GM12865 (cell line): ENCODE measurements around the gene FRMD1.

Experiments used
- DNase-seq: peaks from one replicate; pipeline ENCODE4 v3.0.0; 2010; ENCODE audit warnings: low read depth
- H3K4me3 ChIP-seq: 2 replicates; pipeline ENCODE4 v1.5.1; 2011; ENCODE audit warnings: mild to moderate bottlenecking, low read depth, low read length, control low read depth
- TF ChIP-seq, protein P1 (sequence below): IDR thresholded peaks from 2 replicates; pipeline ENCODE4 v1.5.1; 2011; ENCODE audit warnings: low read length, control low read depth, low read depth, inconsistent platforms; ENCODE audit not compliant: insufficient read depth; ENCODE audit errors: missing control alignments

The FRMD1 gene

GRCh38 chr6:168053086-168053956, 25.7 kb downstream of the FRMD1 start:
- H3K4me3 ChIP-seq: no peak overlapping the region
- TF ChIP-seq, protein P1, sequence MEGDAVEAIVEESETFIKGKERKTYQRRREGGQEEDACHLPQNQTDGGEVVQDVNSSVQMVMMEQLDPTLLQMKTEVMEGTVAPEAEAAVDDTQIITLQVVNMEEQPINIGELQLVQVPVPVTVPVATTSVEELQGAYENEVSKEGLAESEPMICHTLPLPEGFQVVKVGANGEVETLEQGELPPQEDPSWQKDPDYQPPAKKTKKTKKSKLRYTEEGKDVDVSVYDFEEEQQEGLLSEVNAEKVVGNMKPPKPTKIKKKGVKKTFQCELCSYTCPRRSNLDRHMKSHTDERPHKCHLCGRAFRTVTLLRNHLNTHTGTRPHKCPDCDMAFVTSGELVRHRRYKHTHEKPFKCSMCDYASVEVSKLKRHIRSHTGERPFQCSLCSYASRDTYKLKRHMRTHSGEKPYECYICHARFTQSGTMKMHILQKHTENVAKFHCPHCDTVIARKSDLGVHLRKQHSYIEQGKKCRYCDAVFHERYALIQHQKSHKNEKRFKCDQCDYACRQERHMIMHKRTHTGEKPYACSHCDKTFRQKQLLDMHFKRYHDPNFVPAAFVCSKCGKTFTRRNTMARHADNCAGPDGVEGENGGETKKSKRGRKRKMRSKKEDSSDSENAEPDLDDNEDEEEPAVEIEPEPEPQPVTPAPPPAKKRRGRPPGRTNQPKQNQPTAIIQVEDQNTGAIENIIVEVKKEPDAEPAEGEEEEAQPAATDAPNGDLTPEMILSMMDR: no peak
- DNase-seq: no peak

GRCh38 chr6:168052291-168052891, 26.6 kb downstream of the FRMD1 start:
- DNase-seq: no peak

DNA sequence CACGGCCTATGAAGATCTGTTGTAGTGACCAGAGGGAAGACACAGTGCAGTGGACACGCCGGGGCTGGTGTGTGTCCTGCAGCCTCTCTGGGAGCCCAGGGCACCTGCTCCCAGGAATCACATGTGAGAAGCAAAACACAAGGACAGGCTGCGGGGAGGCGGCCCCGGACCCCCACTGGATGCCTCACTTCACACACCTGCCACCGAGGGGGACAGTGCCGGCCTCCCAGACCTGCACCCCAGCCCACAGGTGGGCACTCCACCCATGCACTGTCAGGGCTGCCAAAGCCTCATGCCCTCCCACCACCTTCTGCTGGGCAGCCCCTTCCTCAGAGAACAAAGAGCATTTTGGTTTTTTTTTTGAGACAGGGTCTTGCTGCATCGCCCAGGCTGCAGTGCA, 27.4 kb downstream of the FRMD1 start:
- TF ChIP-seq, protein P1: no peak
- DNase-seq: no peak
- H3K4me3 ChIP-seq: no peak overlapping the region

More at GRCh38 chr6:168052291-168052891, 26.6 kb downstream of the FRMD1 start:
- TF ChIP-seq, protein P1: no peak
- H3K4me3 ChIP-seq: no peak overlapping the region

DNA sequence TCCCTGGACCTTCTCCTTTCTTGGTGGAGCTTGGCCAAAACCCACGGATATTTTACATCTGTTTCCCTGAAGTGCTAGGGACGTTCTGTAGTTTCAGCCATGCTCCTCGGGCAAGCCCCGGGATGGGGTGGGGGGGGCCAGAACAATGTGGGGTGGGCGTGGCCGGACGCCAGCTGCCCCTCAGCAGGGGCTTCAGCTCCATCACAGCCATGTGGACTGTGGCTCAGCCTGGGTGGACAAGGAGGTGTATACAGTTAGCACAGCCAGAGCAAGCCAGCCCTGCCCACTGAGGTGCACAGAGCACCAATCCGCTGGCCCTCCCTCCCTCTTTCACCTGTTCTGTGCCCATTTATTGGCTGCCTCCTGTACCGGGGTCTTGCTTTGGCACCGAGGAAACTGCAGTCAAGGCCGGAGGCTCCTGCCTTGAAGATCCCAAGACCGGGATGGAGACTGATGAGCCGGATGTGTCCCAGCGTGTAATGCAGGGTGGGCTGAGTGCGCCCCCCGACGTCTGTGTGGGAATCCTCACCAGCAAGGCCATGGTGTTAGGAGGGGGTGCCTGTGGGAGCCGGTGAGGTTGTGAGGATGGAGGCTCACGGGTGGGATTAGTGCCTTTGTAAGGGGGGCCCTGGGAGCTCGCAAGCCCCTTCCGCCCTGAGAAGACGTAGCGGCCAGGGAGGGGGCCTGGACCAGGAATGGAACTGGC, 28.0 kb downstream of the FRMD1 start:
- DNase-seq: no peak
- no peak overlapping the region for H3K4me3 ChIP-seq
- TF ChIP-seq, protein P1: no peak

GRCh38 chr6:168050225-168050880, 28.7 kb downstream of the FRMD1 start:
- TF ChIP-seq, protein P1: no peak
- no peak for DNase-seq
- no peak overlapping the region for H3K4me3 ChIP-seq

GRCh38 chr6:168049706-168050224, 29.2 kb downstream of the FRMD1 start:
- TF ChIP-seq, protein P1: no peak
- DNase-seq: no peak

More at GRCh38 chr6:168049706-168050224, 29.2 kb downstream of the FRMD1 start:
- H3K4me3 ChIP-seq: no peak overlapping the region
